ENCODE results near the gene NSMF.
"Not testable (repeated sequence)": the region's sequence is repeated elsewhere in the genome, so short reads cannot be mapped to it uniquely, and the experiment has no call there.

NSMF gene

DNA sequence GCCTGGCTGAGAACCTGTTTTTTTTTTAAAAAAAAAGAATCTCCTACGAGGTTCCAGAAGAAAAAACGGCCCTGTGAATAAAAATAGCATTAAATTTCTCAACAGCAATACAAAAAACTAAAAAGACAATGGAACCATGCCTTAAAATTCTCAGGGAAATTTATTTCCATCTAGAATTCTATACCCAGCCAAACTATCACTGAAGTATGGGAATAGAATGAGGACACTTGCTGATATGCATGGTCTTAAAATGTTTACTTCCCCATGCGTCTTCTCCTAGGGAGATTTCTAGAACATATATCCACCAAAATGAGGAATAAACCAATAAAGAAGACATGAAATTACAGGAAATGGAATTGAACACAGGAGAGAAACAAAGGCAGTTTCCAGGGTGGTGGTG lies 16.5 kb upstream of the NSMF start:
- FAIRE-seq, result no peak

GRCh38 chr9:137474271-137474670 lies 15.1 kb upstream of the NSMF start:
- FAIRE-seq, result no peak

- FAIRE-seq, result no peak
Measured at GRCh38 chr9:137470785-137471184, 11.7 kb upstream of the NSMF start.

GRCh38 chr9:137467896-137468295 lies 8.8 kb upstream of the NSMF start:
- FAIRE-seq, result no peak

GRCh38 chr9:137467161-137467581 lies 8.0 kb upstream of the NSMF start:
- FAIRE-seq, result no peak

- FAIRE-seq, result not testable (repeated sequence)
Measured at GRCh38 chr9:137466389-137467085, 7.4 kb upstream of the NSMF start.

GRCh38 chr9:137465720-137466388 lies 6.7 kb upstream of the NSMF start:
- FAIRE-seq, result no peak

- FAIRE-seq, result no peak
Measured at GRCh38 chr9:137465000-137465719, 6.0 kb upstream of the NSMF start.

GRCh38 chr9:137464291-137464999 lies 5.3 kb upstream of the NSMF start:
- FAIRE-seq, result no peak

DNA sequence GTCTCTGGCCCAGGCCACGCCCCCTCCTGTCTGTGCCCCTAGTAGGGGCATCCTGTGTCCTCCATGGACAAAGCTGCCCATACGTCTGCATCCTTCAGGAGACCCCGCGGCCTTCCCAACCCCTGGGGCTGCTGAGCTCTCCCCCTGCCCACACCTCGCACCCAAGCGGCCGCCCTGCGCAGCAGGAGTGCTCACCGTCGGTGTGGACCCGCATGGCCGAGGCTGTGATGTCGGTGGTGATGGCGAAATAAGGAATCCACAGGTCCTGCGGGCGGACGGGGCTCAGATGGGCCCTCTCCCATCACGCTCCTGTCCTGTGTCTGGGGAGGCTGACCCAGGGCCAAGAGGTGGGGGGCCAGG lies 4.8 kb upstream of the NSMF start:
- FAIRE-seq, result no peak

DNA sequence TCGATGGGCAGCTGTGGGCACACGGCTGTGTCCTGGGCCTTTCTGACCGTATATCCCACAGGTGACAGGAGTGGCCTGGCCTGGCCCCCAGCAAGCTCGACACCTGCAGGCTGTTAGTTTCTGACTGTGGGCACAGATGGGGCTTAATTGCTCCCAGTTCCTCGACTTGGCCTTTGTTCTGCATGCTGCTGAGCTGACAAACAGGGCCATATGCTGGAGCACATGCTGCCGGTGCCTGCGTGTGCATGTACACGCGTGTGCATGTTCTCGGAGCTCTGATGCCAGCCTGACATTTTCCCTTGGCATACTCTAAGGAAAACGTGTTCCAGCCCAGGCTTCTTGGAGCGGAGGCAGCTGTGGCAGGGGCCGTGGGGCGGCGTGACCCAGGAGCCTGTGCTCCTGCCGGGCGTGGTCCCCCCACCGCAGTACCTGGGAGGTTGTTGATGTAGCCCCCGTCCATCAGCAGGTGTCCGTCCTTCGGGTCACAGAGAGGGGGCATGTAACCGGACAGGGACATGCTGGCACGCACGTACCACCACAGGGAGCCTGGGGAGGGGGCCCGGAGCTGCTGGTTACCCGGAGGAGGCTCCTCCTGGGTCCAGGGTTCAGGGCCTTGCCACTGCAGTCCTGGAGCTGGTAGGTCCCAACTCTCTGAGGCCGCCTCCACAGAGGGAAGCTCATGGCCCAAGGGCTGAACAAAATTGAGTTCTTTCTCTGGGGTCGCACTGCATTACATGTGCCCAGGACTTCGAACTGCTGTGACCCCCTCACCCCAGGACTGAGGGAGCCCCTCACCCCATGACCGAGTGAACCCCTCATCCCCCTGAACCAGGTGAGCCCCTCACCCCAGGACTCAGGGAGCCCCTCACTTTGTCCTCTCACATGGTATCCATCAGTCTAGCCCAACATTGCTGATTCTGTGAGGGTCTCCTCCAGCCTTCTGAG lies 4.1 kb upstream of the NSMF start:
- FAIRE-seq, result no peak

GRCh38 chr9:137462396-137462985 lies 3.4 kb upstream of the NSMF start:
- FAIRE-seq, result no peak

DNA sequence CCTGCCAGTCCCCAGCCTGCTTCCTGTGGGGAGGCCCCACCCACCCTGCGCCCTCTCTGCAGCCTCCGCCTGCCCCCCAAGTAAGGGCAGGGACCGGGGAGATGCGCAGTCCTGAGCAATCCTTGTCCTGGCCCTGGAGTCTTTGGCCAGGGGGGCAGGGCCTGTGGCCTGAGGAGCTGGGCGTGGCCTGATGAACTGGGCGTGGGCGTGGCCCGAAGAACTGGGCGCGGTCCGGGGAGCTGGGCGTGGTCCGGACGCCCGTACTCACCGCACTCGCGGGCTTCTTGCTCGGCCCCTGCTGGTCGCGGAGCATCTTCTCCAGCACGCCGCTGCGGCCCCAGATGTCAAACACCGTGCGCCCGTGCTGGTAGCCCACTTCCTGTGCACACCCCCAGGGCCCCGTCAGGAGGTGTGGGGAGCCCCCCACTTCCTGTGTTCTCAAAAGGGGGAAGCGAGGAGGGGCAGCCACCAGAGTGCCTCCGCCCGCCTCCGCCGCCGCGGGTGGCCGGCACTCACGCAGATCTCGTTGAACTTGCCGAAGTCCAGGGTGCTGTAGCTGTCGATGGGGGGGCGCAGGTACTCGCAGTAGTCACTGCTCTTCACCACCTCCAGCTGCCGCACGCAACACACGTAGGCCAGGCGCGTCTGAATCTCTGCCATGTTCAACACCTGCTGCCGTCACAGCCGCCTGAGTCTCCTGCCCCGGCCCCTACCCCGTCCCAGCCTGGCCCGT lies 2.7 kb upstream of the NSMF start:
- FAIRE-seq, result no peak

DNA sequence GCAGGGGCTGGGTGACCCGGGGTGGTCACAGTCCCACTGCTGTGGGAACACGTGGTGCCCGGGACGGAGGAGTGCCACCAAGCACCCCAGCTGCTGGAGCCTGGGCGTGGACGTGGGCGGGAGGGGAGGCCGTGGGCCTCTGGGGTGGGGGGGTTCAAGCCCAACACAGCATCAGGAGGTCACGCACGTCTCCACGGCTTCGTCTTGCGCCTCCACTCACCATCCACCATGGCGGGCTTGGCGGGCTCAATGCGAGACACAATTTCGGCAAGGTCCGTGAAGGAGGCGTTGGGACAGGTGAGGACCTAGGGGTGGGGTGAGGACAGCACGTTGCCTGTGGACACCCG lies 2.2 kb upstream of the NSMF start:
- FAIRE-seq, result no peak

GRCh38 chr9:137460363-137461315 lies 1.5 kb upstream of the NSMF start:
- FAIRE-seq, result no peak

DNA sequence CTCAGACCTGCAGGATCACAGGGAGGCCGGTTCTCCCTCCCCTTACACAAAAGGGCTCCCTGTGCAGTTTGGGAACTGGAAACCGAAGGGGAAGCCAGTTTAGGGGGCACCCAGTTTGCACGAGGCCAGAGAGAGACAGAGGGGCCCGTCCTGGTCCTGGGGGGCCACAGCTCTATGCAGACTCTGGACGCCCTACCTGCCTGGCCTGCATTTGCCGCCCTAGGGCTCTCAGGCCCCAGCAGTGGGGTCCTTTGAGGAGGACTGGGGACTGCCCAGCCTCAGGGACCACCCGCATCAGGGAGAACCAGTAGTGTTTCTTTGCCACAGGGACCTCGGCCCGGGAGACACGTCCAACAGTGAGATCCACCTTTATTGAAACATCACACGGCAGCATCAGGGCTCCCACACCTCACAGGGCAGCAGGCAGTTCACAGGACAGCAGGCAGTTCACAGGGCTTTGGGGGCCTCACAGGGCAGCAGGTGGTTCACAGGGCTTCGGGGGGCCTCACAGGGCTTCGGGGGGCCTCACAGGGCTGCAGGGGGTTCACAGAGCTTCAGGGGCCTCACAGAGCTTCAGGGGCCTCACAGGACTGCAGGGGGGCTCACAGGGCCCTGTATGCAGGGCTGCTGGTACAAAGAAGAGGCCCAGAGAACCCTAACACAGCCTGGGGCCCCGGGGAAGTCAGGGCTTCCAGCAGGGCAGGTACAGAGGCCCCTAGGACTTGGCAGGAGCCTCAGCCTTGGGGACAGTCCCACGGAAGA lies 648 bp upstream of the NSMF start:
- no peak for FAIRE-seq

DNA sequence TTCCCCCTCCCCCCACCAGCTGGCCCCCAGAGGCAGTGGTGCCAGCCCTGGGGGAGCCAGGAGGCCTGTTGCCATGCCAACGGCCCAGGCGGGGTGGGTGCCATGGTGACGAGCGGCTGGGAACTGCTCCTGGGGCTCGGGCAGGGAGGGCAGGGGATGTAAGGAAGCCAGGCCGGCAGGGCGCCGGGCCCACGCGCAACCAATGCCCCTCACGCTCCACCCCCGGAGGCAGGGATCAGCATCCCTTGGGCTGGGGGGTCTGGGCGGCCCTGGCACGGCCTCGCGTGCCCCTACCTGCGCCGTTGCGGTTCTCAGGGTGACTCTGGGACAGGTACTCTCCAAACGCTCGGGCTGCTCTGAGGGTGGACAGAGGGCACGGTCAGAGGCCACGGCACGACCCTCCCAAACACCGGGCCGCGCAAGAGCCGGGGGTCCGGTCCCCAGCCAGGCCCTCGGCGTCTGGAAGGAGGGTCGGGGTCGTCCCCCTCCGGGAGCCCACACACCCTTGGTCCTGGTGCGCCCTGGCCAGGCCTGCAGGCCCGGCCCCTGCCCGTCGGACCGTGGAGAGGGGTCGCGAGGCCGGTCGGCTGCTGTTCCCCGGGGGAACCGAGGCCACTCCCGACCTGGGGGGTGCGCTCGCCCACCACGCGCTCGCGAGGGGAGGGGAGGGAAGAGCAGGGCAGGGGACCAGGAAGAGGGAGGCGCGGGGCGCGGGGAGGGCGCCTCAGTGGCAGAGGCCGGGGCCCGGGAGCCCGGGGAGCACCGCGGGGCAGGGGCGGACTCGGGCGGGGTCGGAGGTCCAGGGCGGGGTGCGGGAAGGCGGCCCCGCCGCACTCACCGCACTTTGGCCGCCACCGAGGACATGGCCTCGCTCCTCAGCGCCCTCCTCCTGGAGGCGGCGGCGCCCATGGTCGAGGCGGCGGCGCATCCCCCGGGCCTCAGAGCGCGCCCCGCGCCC lies 661 bp downstream of the NSMF start:
- FAIRE-seq, result no peak

Data from islet of Langerhans (tissue), 1 donor.